OCI-LY1 (cell line): ENCODE results near the gene SELENOI.

Source experiments
- H2AFZ ChIP-seq: fragments of 200-600 bp; sonication (generic), shearing (Covaris generic); 2 replicates; pipeline ENCODE4 v1.6.0; 2014; ENCODE audit warnings: antibody characterized with exemption, mild to moderate bottlenecking, low read length
- H3F3A ChIP-seq: fragments of 200-600 bp; sonication (generic), shearing (Covaris generic); 2 replicates; pipeline ENCODE4 v1.6.0; 2014; ENCODE audit warnings: mild to moderate bottlenecking, antibody characterized with exemption, low read length, moderate library complexity; ENCODE audit not compliant: insufficient read depth
- H3K27ac ChIP-seq: fragments of 200-600 bp; sonication (generic); 2 replicates; pipeline ENCODE4 v1.5.1; 2014; ENCODE audit warnings: low read length, mixed run types, mild to moderate bottlenecking, low read depth; ENCODE audit not compliant: poor library complexity, severe bottlenecking
- H3K27me3 ChIP-seq: fragments of 200-600 bp; sonication (generic); 2 replicates; pipeline ENCODE4 v1.6.0; 2014; ENCODE audit warnings: antibody characterized with exemption, mild to moderate bottlenecking, low read length, moderate library complexity; ENCODE audit not compliant: insufficient read depth
- H3K36me3 ChIP-seq: fragments of 200-600 bp; sonication (generic); 2 replicates; pipeline ENCODE4 v1.6.1; 2014; ENCODE audit warnings: mild to moderate bottlenecking, antibody characterized with exemption, low read length, moderate library complexity, mixed read lengths; ENCODE audit not compliant: insufficient read depth
- H3K4me1 ChIP-seq: fragments of 200-600 bp; sonication (generic); 2 replicates; pipeline ENCODE4 v1.5.1; 2014; ENCODE audit warnings: mild to moderate bottlenecking, low read length, moderate library complexity; ENCODE audit not compliant: insufficient read depth, severe bottlenecking
- H3K4me2 ChIP-seq: fragments of 200-600 bp; sonication (generic), shearing (Covaris generic); 2 replicates; pipeline ENCODE4 v1.6.1; 2014; ENCODE audit warnings: low read length
- H3K4me3 ChIP-seq: fragments of 200-600 bp; sonication (generic); 2 replicates; pipeline ENCODE4 v1.5.1; 2014; ENCODE audit warnings: low read length, low read depth, mild to moderate bottlenecking, mixed read lengths; ENCODE audit not compliant: poor library complexity, severe bottlenecking
- H3K79me2 ChIP-seq: fragments of 200-600 bp; shearing (Covaris generic); 2 replicates; pipeline ENCODE4 v1.6.1; 2016; ENCODE audit warnings: mixed run types, low read length, mixed read lengths; ENCODE audit not compliant: insufficient read depth
- H3K9ac ChIP-seq: fragments of 200-600 bp; sonication (generic), shearing (Covaris generic); 2 replicates; pipeline ENCODE4 v1.6.1; 2014; ENCODE audit warnings: mild to moderate bottlenecking, low read length, mixed read lengths
- H3K9me2 ChIP-seq: fragments of 200-600 bp; sonication (generic), shearing (Covaris generic); 2 replicates; pipeline ENCODE4 v1.6.1; 2014; ENCODE audit warnings: low read depth, mild to moderate bottlenecking, low read length, mixed read lengths
- H3K9me3 ChIP-seq: fragments of 200-600 bp; shearing (Covaris generic); 2 replicates; pipeline ENCODE4 v1.6.1; 2014; ENCODE audit warnings: low read length, mixed read lengths
- H4K20me1 ChIP-seq: fragments of 200-600 bp; sonication (generic), shearing (Covaris generic); 2 replicates; pipeline ENCODE4 v1.6.0; 2016; ENCODE audit warnings: mild to moderate bottlenecking, low read length; ENCODE audit not compliant: insufficient read depth
- CTCF ChIP-seq: fragments of 200-600 bp; sonication (generic), shearing (Covaris generic); IDR thresholded peaks from 2 replicates; pipeline ENCODE4 v1.5.1; 2017; ENCODE audit warnings: mild to moderate bottlenecking, antibody characterized with exemption, low read length, moderate library complexity, mixed read lengths
- EZH2 ChIP-seq: fragments of 200-600 bp; sonication (generic), shearing (Covaris generic); IDR thresholded peaks from 2 replicates; pipeline ENCODE4 v1.8.0; 2017; ENCODE audit warnings: borderline replicate concordance, mixed run types, mild to moderate bottlenecking, antibody characterized with exemption, low read length, moderate library complexity, mixed read lengths

The SELENOI gene

GRCh38 chr2:26345545-26346453, at the start of gene SELENOI:
Gene SELENOI (plus strand): TSS chr2:26346143. CDS start chr2:26346233, 90 bp downstream.
- no peaks in the 10 kb centered on the region for H4K20me1 ChIP-seq
- TF ChIP-seq CTCF (no peak), EZH2 (no peak)
- peak within 1 kb of the TSS; percentile 80 for H3K4me3 ChIP-seq
- peak within 1 kb of the TSS; percentile 91 for H3K4me2 ChIP-seq
- H2AFZ ChIP-seq = no peak within 1 kb of the TSS
- peak within 1 kb of the TSS; percentile 84 for H3K9ac ChIP-seq
- H3F3A ChIP-seq = no peaks in the 10 kb centered on the region
- H3K9me3 ChIP-seq = no peaks in the 10 kb centered on the region
- peak within 1 kb of the TSS; percentile 66 for H3K27ac ChIP-seq
- H3K4me1 ChIP-seq = peaks cover 29% of the 10 kb centered on the region
- H3K9me2 ChIP-seq = no peaks in the 10 kb centered on the region
- peaks cover 42% of the 10 kb centered on the region for H3K79me2 ChIP-seq
- no peaks in the 10 kb centered on the region for H3K27me3 ChIP-seq
- no peaks in the 10 kb centered on the region for H3K36me3 ChIP-seq

GRCh38 chr2:26297061-26297460, 48.9 kb upstream of the SELENOI start:
- H3K9ac ChIP-seq = no peak overlapping the region
- H3F3A ChIP-seq = no peaks in the 10 kb centered on the region
- peaks cover 12% of the 10 kb centered on the region for H3K4me1 ChIP-seq
- no peak overlapping the region for H3K4me2 ChIP-seq
- TF ChIP-seq EZH2 (no peak), CTCF (no peak)
- H3K9me3 ChIP-seq = no peaks in the 10 kb centered on the region
- H2AFZ ChIP-seq = no peak overlapping the region
- H3K4me3 ChIP-seq = no peak overlapping the region
- H3K79me2 ChIP-seq = no peaks in the 10 kb centered on the region
- no peak overlapping the region for H3K27ac ChIP-seq
- H3K27me3 ChIP-seq = no peaks in the 10 kb centered on the region; the same call in 1 of the 2 replicates
- H4K20me1 ChIP-seq = no peaks in the 10 kb centered on the region
- H3K9me2 ChIP-seq = no peaks in the 10 kb centered on the region
- no peaks in the 10 kb centered on the region for H3K36me3 ChIP-seq

GRCh38 chr2:26298286-26298637, 47.7 kb upstream of the SELENOI start:
- no peaks in the 10 kb centered on the region for H3K9me2 ChIP-seq
- TF ChIP-seq EZH2 = no peak
- no peak overlapping the region for H3K4me3 ChIP-seq
- no peak overlapping the region for H2AFZ ChIP-seq
- no peaks in the 10 kb centered on the region; the same call in 1 of the 2 replicates for H3K27me3 ChIP-seq
- no peaks in the 10 kb centered on the region for H3K36me3 ChIP-seq
- no peak overlapping the region for H3K4me2 ChIP-seq
- H3F3A ChIP-seq = no peaks in the 10 kb centered on the region
- H3K9me3 ChIP-seq = no peaks in the 10 kb centered on the region
- H3K9ac ChIP-seq = no peak overlapping the region
- H3K4me1 ChIP-seq = peaks cover 12% of the 10 kb centered on the region
- no peaks in the 10 kb centered on the region for H4K20me1 ChIP-seq
- no peak overlapping the region for H3K27ac ChIP-seq
- no peaks in the 10 kb centered on the region for H3K79me2 ChIP-seq
